NCI-H526 treated with DMSO at 0.1 percent for 48 hours (cell line): ENCODE results near the gene ARHGAP30.

Source experiments
- DNase-seq: peaks from one replicate; lab custom pipeline; 2025; lab: John Stamatoyannopoulos, UW

Gene ARHGAP30

GRCh38 chr1:161091093-161091492, 21.4 kb upstream of the ARHGAP30 start:
- no peak for DNase-seq

GRCh38 chr1:161090617-161091016, 20.9 kb upstream of the ARHGAP30 start:
- DNase-seq, result no peak

GRCh38 chr1:161089938-161090337, 20.2 kb upstream of the ARHGAP30 start:
- DNase-seq, result no peak

GRCh38 chr1:161089251-161089924, 19.7 kb upstream of the ARHGAP30 start, which contains the start of gene NECTIN4:
Gene NECTIN4, minus strand, starts transcription at chr1:161089558. Its CDS starts 262 bp downstream, at chr1:161089296.
- peak; percentile 31 for DNase-seq

- DNase-seq, result no peak
Measured at GRCh38 chr1:161088587-161089110, 19.0 kb upstream of the ARHGAP30 start.

- no peak for DNase-seq
Measured at GRCh38 chr1:161086457-161086856, 16.8 kb upstream of the ARHGAP30 start.

GRCh38 chr1:161085165-161085564, 15.5 kb upstream of the ARHGAP30 start:
- no peak for DNase-seq

- no peak for DNase-seq
Measured at GRCh38 chr1:161084597-161084988, 14.9 kb upstream of the ARHGAP30 start.

GRCh38 chr1:161083748-161084596, 14.3 kb upstream of the ARHGAP30 start:
- DNase-seq, result no peak

- no peak for DNase-seq
Measured at GRCh38 chr1:161082996-161083747, 13.5 kb upstream of the ARHGAP30 start.

GRCh38 chr1:161082483-161082882, 12.8 kb upstream of the ARHGAP30 start:
- DNase-seq, result no peak

- no peak for DNase-seq
Measured at GRCh38 chr1:161081519-161081918, 11.8 kb upstream of the ARHGAP30 start.

GRCh38 chr1:161080441-161081405, 11.0 kb upstream of the ARHGAP30 start:
- DNase-seq, result no peak

GRCh38 chr1:161079436-161080110, 9.9 kb upstream of the ARHGAP30 start:
- DNase-seq, result no peak

GRCh38 chr1:161077426-161077825, 7.7 kb upstream of the ARHGAP30 start:
- DNase-seq, result no peak

GRCh38 chr1:161076410-161076809, 6.7 kb upstream of the ARHGAP30 start:
- no peak for DNase-seq

GRCh38 chr1:161074676-161075368, 5.1 kb upstream of the ARHGAP30 start:
- no peak for DNase-seq

GRCh38 chr1:161073474-161074121, 3.9 kb upstream of the ARHGAP30 start:
- no peak for DNase-seq

GRCh38 chr1:161072751-161073449, 3.2 kb upstream of the ARHGAP30 start:
- no peak for DNase-seq
